Upper lobe of left lung (tissue), 4 donors: ENCODE results near the gene GNG7.

Experiments
- CTCF ChIP-seq, 6 experiments: fragments of 450-650 bp in 4 of 6; fragments of 200-600 bp in 2 of 6; sonication (generic) in 2 of 6; IDR thresholded peaks; one replicate each; pipeline ENCODE4 v1.5.1; 2016 to 2019; ENCODE audit warnings: antibody characterized with exemption in 6 of 6
- POLR2A ChIP-seq, 4 donors: fragments of 450-650 bp; IDR thresholded peaks; one replicate each; pipeline ENCODE4 v1.5.1; 2016 to 2017; ENCODE audit warnings: antibody characterized with exemption in 4 of 4, mild to moderate bottlenecking in 2 of 4
- POLR2AphosphoS5 ChIP-seq, 2 donors: sonication (generic); formaldehyde crosslinking; IDR thresholded peaks; one replicate each; pipeline ENCODE4 v1.5.1; 2017; ENCODE audit warnings: antibody characterized with exemption in 2 of 2

GRCh38 chr19:2573916-2574315, 128.6 kb downstream of the GNG7 start:
- TF ChIP-seq POLR2AphosphoS5 (IDR thresholded peaks at IDR 0.05), result no peak
- no peak for TF ChIP-seq CTCF (IDR thresholded peaks at IDR 0.05)
- TF ChIP-seq POLR2A (IDR thresholded peaks at IDR 0.05), result no peak
